Epithelial cell of proximal tubule (primary cell): ENCODE measurements around the gene AREL1. TPM values are rescaled to one million over a fixed set of nuclear protein-coding genes. Genes with fewer than 3 reads are reported as not detected.
A peak's percentile ranks its signal among the peaks of the same experiment; 100 is the strongest.

Experiments
- DNase-seq: peaks from one replicate; pipeline ENCODE4 v3.0.0-alpha.2; 2011; ENCODE audit warnings: low read depth
- H3K4me3 ChIP-seq: 2 replicates; pipeline ENCODE4 v1.5.1; 2011; ENCODE audit warnings: low read depth, mild to moderate bottlenecking, low read length
- CTCF ChIP-seq: conservative IDR thresholded peaks from 2 replicates; pipeline ENCODE4 v1.5.1; 2012; ENCODE audit warnings: low read depth, mild to moderate bottlenecking, low read length
- total RNA-seq: library from RNA; depleted of rRNA; stranded (reverse); fragments of >200 nt; gene quantifications from 2 replicates; pipeline ENCODE4 v1.2.3, GENCODE V29; 2015

The AREL1 gene
- total RNA-seq, 1 donor from 2014 or later, result 35.7 TPM

GRCh38 chr14:74713395-74713735, 485 bp upstream of the AREL1 start:
- TF ChIP-seq CTCF, result no peak
- peak overlapping the region; percentile 75 for H3K4me3 ChIP-seq
- DNase-seq, result no peak

- no peak for TF ChIP-seq CTCF
- peak overlapping the region; percentile 75 for H3K4me3 ChIP-seq
- DNase-seq, result no peak
Measured at GRCh38 chr14:74711651-74712050, 1.2 kb downstream of the AREL1 start.

- TF ChIP-seq CTCF, result no peak
- no peak for DNase-seq
- no peak overlapping the region for H3K4me3 ChIP-seq
Measured at GRCh38 chr14:74710480-74710879, 2.4 kb downstream of the AREL1 start.

- peak overlapping the region; percentile 19 for H3K4me3 ChIP-seq
- DNase-seq, result no peak
- TF ChIP-seq CTCF, result no peak
Measured at GRCh38 chr14:74705613-74706500, 7.0 kb downstream of the AREL1 start.

DNA sequence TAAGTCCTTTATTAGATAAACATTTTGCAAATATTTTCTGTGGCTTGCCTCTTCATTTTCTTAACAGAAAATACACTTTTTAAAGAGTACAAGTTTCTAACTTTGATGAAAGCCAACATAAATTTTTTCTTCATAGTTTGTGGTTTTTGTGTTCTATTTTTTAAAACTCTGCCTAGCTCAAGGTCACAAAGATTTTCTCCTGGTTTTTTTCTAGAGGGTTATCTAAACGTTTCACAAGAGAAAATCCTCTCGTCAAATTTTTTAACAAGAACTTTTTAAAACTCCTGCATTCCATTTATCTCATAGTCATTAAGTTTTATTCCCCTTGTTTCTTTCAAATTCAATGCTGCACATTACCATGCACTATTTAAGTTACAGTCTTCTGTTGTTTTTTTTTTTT, 8.2 kb downstream of the AREL1 start:
- no peak for TF ChIP-seq CTCF
- no peak overlapping the region for H3K4me3 ChIP-seq
- no peak for DNase-seq

DNA sequence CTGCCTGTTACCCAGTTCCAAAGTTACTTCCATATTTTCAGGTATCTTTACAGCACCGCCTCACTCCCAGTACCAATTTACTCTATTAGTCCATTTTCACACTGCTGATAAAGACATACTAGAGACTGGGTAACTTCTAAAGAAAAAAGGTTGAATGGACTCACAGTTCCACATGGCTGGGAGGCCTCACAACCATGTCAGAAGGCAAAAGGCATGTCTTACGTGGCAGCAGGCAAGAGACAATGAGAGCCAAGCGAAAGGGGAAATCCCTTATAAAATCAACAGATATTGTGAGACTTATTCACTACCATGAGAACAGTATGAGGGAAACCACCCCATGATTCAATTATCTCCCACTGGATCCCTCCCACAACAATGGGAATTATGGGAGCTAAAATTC, 9.8 kb downstream of the AREL1 start:
- no peak for DNase-seq
- H3K4me3 ChIP-seq, result no peak overlapping the region
- TF ChIP-seq CTCF, result no peak

DNA sequence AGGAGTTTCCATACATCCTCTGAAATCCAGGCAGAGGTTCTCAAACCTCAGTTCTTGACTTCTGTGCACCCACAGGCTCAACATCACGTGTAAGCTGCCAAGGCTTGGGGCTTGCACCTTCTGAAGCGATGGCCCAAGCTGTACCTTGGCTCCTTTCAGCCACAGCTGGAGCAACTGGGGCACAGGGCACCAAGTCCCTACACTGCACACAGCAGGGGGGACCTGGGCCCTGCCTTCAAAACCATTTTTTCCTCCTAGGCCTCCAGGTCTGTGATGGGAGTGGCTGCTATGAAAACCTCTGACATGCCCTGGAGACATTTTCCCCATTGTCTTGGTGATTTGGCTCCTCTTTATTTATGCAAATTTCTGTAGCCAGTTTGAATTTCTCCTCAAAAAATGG, 10.6 kb downstream of the AREL1 start:
- no peak for DNase-seq
- TF ChIP-seq CTCF, result no peak
- H3K4me3 ChIP-seq, result no peak overlapping the region
